Stomach (tissue), 9 donors: ENCODE data around the gene TWIST1. TPM values are rescaled to one million over a fixed set of nuclear protein-coding genes. Genes with fewer than 3 reads are reported as not detected.

Source experiments
- DNase-seq, 2 donors: peaks; one replicate each; pipeline versions ENCODE4 v3.0.0 to v3.0.0-alpha.2; 2013 to 2019
- H3K27ac ChIP-seq, 5 donors: fragments of 200-600 bp in 4 of 5; sonication (generic) in 4 of 5; one replicate each; pipeline ENCODE4 v1.5.1; 2013 to 2019; ENCODE audit warnings: mild to moderate bottlenecking in 1 of 5, moderate library complexity in 1 of 5
- H3K27me3 ChIP-seq, 3 donors: fragments of 200-600 bp; sonication (generic); one replicate each; pipeline ENCODE4 v1.5.1; 2017 to 2019; ENCODE audit warnings: mixed run types in 1 of 3
- H3K36me3 ChIP-seq, 4 donors: fragments of 200-600 bp; sonication (generic); 1 replicate in 3 of 4; 2 replicates in 1 of 4; pipeline ENCODE4 v1.5.1; 2016 to 2019
- H3K4me1 ChIP-seq, 4 donors: fragments of 200-600 bp; sonication (generic); one replicate each; pipeline ENCODE4 v1.5.1; 2016 to 2019
- H3K4me3 ChIP-seq, 4 donors: fragments of 200-600 bp; sonication (generic) in 3 of 4; one replicate each; pipeline ENCODE4 v1.5.1; 2016 to 2019; ENCODE audit warnings: mild to moderate bottlenecking in 1 of 4
- H3K9me3 ChIP-seq, 4 donors: fragments of 200-600 bp; sonication (generic); one replicate each; pipeline ENCODE4 v1.5.1; 2016 to 2019
- EP300 ChIP-seq: sonication (generic); formaldehyde crosslinking; IDR thresholded peaks from one replicate; pipeline ENCODE4 v1.6.1; 2017; ENCODE audit warnings: antibody characterized with exemption
- POLR2A ChIP-seq, 4 donors: fragments of 450-650 bp; IDR thresholded peaks; one replicate each; pipeline ENCODE4 v1.6.1; 2016; ENCODE audit warnings: antibody characterized with exemption in 4 of 4, control low read depth in 2 of 4, mild to moderate bottlenecking in 1 of 4, moderate library complexity in 1 of 4
- POLR2AphosphoS5 ChIP-seq, 3 donors: sonication (generic); formaldehyde crosslinking; IDR thresholded peaks; one replicate each; pipeline ENCODE4 v1.6.1; 2016; ENCODE audit warnings: antibody characterized with exemption in 3 of 3
- WGBS, 5 donors: extraction: QIAGEN DNeasy Blood & Tissue Kit in 3 of 5; methylation state at CpG; one replicate each; pipeline versions ENCODE4 v1.1.5 to v1.1.7; 2013 to 2018; 5-methylcytosine and 5-hydroxymethylcytosine counted together
- intact Hi-C: fragments of 100-400 bp; cut with DNase I; formaldehyde crosslinking; loops from one replicate; pipeline ENCODE4 v1.15.1; 2023; ENCODE audit warnings: low total_unique reads
- polyA plus RNA-seq, 3 donors: library from polyadenylated mRNA; stranded (reverse); fragments of 200-250 nt; gene quantifications; one replicate each; pipeline ENCODE4 v1.2.3, GENCODE V29; 2013
- total RNA-seq, 5 donors: library from RNA; depleted of rRNA; stranded (reverse); fragments of >200 nt; gene quantifications; one replicate each; pipeline versions ENCODE4 v1.1.0 to v1.2.3, GENCODE V29; 2014 to 2016
- TF ChIP-seq, protein P1 (sequence below), 7 experiments: fragments of 450-650 bp in 4 of 7; fragments of 200-600 bp in 3 of 7; sonication (generic) in 3 of 7; IDR thresholded peaks; one replicate each; pipeline ENCODE4 v1.5.1; 2016 to 2019; ENCODE audit warnings: antibody characterized with exemption in 7 of 7, control low read depth in 2 of 7, mild to moderate bottlenecking in 1 of 7
- donor health status: healthy with polysubstance abuse.
- donor health status: Bipolar disorder and iron deficiency.
- donor health status: healthy.

TWIST1 gene
- total and polyA plus RNA-seq, 8 donors: 0.58 to 169 (median 4.6) TPM; not detected in 1

DNA sequence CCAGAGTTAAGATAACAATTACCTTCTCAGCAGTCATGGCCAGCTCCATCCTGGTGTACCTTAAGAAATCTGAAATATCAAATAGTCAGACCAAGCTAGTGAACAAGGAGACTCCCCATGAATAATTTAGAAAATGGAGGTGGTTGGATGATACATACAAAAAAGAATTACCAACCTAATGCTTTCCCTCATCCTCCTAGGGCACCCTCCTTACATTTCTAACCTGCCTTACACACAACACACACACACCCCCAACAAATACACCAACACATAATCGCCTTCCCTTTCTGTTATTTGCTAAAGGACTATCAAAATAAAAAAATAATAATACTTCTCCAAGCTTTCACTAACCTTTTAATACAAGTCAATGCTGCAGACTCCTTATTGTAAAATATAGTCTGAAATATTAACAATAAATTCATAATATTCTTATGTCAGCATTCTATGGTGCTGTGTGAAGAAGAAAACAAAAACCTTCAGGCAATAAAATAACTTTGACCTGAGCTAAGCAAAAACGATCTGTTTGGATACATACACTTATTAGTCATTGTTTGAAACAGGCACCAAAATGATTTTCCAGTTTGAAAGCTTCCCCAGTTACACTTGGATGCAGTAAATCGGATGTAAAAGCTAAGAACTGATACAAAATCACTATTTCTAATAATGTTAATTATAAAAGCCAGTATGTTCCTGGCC, 3.4 kb downstream of the TWIST1 start:
- Histone ChIP-seq H3K36me3 (no peaks in the 10 kb centered on the region), H3K27ac (peak overlapping the region in 1 of 5 donors; percentile 26), H3K4me3 (peak overlapping the region in 2 of 4 donors; percentile 11 to 63), H3K4me1 (peaks cover 11 to 42% (median 30%) of the 10 kb centered on the region in 4 donors), H3K27me3 (peaks cover 7 to 100% (median 91%) of the 10 kb centered on the region in 3 donors), H3K9me3 (no peaks in the 10 kb centered on the region)
- intact Hi-C loops: no loop called here
- no peak for TF ChIP-seq EP300
- TF ChIP-seq POLR2AphosphoS5 (IDR thresholded peaks at IDR 0.05): no peak
- WGBS, 5 donors: 22 to 32% (median 27%) methylated on average over 3 of the region's 3 CpGs
- DNase-seq: no peak

DNA sequence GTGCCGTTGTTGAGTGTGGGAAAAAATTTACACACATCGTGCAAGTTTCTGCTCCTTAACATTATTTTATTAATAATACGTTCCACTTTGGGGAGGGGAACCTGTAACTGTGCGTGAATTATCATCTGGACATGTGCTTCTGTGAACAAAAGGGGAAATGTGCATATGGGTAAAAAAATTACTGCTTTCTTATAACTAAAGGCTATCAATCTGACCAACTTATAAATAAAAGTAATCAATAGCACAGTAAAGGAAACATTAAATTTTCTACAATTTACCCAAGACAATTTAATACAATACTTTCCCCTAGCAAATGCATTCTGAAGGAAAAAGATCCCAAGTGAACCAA, 4.5 kb downstream of the TWIST1 start:
- Histone ChIP-seq H3K4me3 (peak overlapping the region in 1 of 4 donors; percentile 31), H3K36me3 (no peaks in the 10 kb centered on the region), H3K27ac (peak overlapping the region in 1 of 5 donors; percentile 81), H3K9me3 (no peaks in the 10 kb centered on the region), H3K4me1 (peaks cover 13 to 36% (median 23%) of the 10 kb centered on the region in 4 donors), H3K27me3 (peaks cover 7 to 100% (median 92%) of the 10 kb centered on the region in 3 donors)
- TF ChIP-seq EP300 (no peak), POLR2A (IDR thresholded peaks at IDR 0.05) (no peak), POLR2AphosphoS5 (IDR thresholded peaks at IDR 0.05) (no peak)
- TF ChIP-seq, protein P1, sequence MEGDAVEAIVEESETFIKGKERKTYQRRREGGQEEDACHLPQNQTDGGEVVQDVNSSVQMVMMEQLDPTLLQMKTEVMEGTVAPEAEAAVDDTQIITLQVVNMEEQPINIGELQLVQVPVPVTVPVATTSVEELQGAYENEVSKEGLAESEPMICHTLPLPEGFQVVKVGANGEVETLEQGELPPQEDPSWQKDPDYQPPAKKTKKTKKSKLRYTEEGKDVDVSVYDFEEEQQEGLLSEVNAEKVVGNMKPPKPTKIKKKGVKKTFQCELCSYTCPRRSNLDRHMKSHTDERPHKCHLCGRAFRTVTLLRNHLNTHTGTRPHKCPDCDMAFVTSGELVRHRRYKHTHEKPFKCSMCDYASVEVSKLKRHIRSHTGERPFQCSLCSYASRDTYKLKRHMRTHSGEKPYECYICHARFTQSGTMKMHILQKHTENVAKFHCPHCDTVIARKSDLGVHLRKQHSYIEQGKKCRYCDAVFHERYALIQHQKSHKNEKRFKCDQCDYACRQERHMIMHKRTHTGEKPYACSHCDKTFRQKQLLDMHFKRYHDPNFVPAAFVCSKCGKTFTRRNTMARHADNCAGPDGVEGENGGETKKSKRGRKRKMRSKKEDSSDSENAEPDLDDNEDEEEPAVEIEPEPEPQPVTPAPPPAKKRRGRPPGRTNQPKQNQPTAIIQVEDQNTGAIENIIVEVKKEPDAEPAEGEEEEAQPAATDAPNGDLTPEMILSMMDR (IDR thresholded peaks at IDR 0.05): no peak
- intact Hi-C loops: no loop called here
- DNase-seq: no peak
- WGBS, 5 donors: 19 to 43% (median 24%) methylated on average over 4 of the region's 4 CpGs

DNA sequence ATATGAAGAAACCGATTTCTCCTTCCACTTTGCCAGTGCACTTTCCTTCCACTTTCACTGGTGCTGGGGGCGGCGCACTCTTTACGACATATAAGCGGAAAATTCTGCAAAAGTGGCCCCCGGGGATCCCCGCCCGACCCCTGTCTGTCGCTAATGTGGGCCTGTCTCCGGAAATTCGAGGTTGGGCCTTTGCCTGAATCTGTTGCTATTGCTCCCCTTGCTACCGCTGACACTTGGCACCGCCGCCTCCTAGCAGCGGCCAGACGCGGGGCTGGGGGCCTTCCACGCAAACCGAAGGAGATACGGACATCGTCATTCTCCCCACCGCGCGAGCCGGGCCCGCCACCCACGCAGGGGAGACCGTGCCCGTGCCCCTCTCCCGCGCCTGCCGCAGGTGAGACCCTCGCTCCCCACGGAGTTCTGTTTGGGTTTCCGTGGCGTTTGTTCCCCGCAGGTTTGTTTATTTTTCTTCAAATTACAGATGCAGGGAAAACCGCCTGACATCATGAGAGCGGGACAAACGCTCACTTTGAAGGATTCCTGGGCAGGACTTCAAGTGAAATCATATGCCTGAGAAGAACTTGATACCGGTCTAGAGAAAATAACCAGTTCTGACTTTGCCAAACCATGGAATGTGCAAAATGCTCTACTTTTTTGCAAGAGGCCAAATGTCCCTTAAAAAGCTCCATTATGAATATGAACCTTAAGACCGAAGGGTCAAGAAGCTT, 5.0 kb downstream of the TWIST1 start:
- 13 to 32% (median 18%) methylated on average over 39 to 42 of the region's 42 CpGs for WGBS, 5 donors
- peak overlapping the region; percentile 12 to 31 (median 25) for H3K4me3 ChIP-seq
- H3K9me3 ChIP-seq: no peaks in the 10 kb centered on the region
- peak in 1 of 2 donors; percentile 24 for DNase-seq
- H3K36me3 ChIP-seq: no peaks in the 10 kb centered on the region
- peak overlapping the region in 1 of 5 donors; percentile 81 for H3K27ac ChIP-seq
- TF ChIP-seq POLR2A (IDR thresholded peaks at IDR 0.05): no peak
- no peak for TF ChIP-seq EP300
- TF ChIP-seq, protein P1 (IDR thresholded peaks at IDR 0.05): no peak
- TF ChIP-seq POLR2AphosphoS5 (IDR thresholded peaks at IDR 0.05): no peak
- H3K27me3 ChIP-seq: peaks cover 7 to 100% (median 92%) of the 10 kb centered on the region in 3 donors
- H3K4me1 ChIP-seq: peaks cover 7 to 36% (median 23%) of the 10 kb centered on the region in 4 donors
- intact Hi-C loops: no loop called here

DNA sequence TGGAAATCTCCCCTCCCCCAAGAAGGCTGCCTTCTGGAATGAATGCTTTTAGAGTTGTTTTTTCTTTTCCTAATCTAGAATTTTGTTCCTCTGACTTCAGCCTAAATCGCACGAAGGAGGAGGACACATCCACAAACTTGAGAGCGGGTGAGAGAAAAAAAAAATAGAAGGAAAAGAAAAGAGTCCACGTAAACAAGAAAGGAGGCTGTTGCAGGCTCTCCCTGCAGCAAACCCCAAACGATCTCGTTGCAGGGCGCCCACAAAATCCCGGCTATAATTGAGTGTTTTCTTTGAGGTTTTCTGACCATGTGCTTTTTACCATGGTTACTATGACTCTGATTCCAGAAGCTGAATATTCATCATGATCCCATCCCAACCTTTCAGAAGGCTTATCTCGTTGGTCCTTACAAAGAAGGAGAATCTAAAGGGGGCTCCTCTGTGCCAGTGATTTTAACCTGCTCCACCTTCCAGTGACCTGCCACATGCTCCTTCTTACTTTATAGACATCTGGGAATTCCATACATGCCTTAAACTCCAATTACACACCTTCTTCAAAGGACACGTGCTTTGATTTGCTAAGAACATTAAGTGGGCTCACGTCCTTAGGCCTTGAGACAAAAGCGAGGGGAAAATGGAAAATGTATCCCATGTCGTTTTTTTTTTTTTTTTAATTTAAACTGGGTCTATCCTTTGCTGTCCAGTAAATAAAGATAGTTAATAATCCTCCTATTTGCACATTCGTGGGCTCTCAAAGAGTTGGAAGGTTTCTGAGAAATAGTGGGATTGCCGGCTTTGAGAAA, 5.8 kb downstream of the TWIST1 start:
- Histone ChIP-seq H3K4me1 (peaks cover 4 to 38% (median 25%) of the 10 kb centered on the region in 4 donors), H3K27me3 (peaks cover 7 to 100% (median 94%) of the 10 kb centered on the region in 3 donors), H3K36me3 (no peaks in the 10 kb centered on the region), H3K9me3 (no peaks in the 10 kb centered on the region), H3K27ac (peak overlapping the region in 2 of 5 donors; percentile 22 to 81), H3K4me3 (peak overlapping the region in 3 of 4 donors; percentile 12 to 31 (median 27))
- peak in 1 of 2 donors; percentile 6 for DNase-seq
- intact Hi-C loops: no loop called here
- 25 to 50% (median 29%) methylated on average over 15 of the region's 15 CpGs for WGBS, 5 donors
- TF ChIP-seq EP300 (no peak), POLR2A (IDR thresholded peaks at IDR 0.05) (no peak), POLR2AphosphoS5 (IDR thresholded peaks at IDR 0.05) (no peak)
- TF ChIP-seq, protein P1 (IDR thresholded peaks at IDR 0.05): no peak
